GM12878 (cell line): ENCODE data around the gene SNTA1. TPM values are rescaled to one million over a fixed set of nuclear protein-coding genes. Genes with fewer than 3 reads are reported as not detected.

Source experiments
- ATAC-seq: fragments of 200-7000 bp; cut with Tn5 transposase; 3 replicates; pipeline ENCODE4 v1.9.1; 2020; ENCODE audit warnings: mild to moderate bottlenecking, moderate library complexity
- BruUV-seq: library from RNA; stranded (reverse); fragments of 400-500 nt; replicated peaks from 2 replicates; lab custom pipeline; 2021; lab: Mats Ljungman, UMichigan
- CTCF ChIA-PET: fragments of 300-600 bp; sonication (Branson Sonifier 250); formaldehyde crosslinking; extraction: SDS; loops from one replicate; lab custom pipeline; 2021; ENCODE audit warnings: inconsistent platforms; lab: Yijun Ruan, JAX
- POLR2A ChIA-PET: fragments of 350-600 bp; formaldehyde crosslinking; extraction: SDS; loops from one replicate; lab custom pipeline; 2021; ENCODE audit warnings: inconsistent platforms; lab: Charles Lee
- RAD21 ChIA-PET: fragments of 300-600 bp; sonication (Branson Sonifier 250); formaldehyde crosslinking; loops from one replicate; lab custom pipeline; 2023; ENCODE audit warnings: antibody characterized with exemption; ENCODE audit not compliant: unreplicated experiment; lab: Charles Lee
- SMC1A ChIA-PET: fragments of 300-600 bp; sonication (Branson Sonifier 250); formaldehyde crosslinking; loops from one replicate; lab custom pipeline; 2023; ENCODE audit not compliant: unreplicated experiment, uncharacterized antibody; lab: Charles Lee
- DNase-seq: peaks from one replicate; pipeline ENCODE4 v3.0.0-alpha.2; 2011; ENCODE audit warnings: low read depth, low spot score
- FAIRE-seq: peaks from 3 replicates; lab custom pipeline; 2011; peaks lifted over from hg19 to GRCh38; lab: Jason Lieb, UNC
- H2AFZ ChIP-seq: 2 replicates; pipeline ENCODE4 v1.6.0; 2011; ENCODE audit warnings: low read depth, low read length, control low read depth; ENCODE audit not compliant: control insufficient read depth
- H3K27ac ChIP-seq: 2 replicates; pipeline ENCODE4 v1.5.1; 2011; ENCODE audit warnings: control low read depth; ENCODE audit not compliant: control insufficient read depth, insufficient read depth
- H3K27me3 ChIP-seq, 2 experiments: replicated peaks in 1 of 2; 2 replicates each; pipeline versions ENCODE4 v1.6.0 to v1.6.1; 2011; ENCODE audit warnings: low read length in 1 of 2; ENCODE audit not compliant: control insufficient read depth in 2 of 2, insufficient read depth in 2 of 2
- H3K36me3 ChIP-seq, 2 experiments: 2 replicates each; pipeline ENCODE4 v1.5.1; 2011; ENCODE audit warnings: low read length in 1 of 2; ENCODE audit not compliant: control insufficient read depth in 2 of 2, insufficient read depth in 2 of 2
- H3K4me1 ChIP-seq: 2 replicates; pipeline ENCODE4 v1.6.1; 2011; ENCODE audit warnings: mild to moderate bottlenecking, low read length, moderate library complexity, mixed read lengths; ENCODE audit not compliant: control insufficient read depth, insufficient read depth
- H3K4me2 ChIP-seq: 2 replicates; pipeline ENCODE4 v1.6.0; 2011; ENCODE audit warnings: control low read depth; ENCODE audit not compliant: control insufficient read depth, insufficient read depth
- H3K4me3 ChIP-seq: fragments of 200-600 bp; sonication (generic); 2 replicates; pipeline ENCODE4 v1.5.1; 2016
- H3K79me2 ChIP-seq: 2 replicates; pipeline ENCODE4 v1.6.0; 2011; ENCODE audit warnings: low read length; ENCODE audit not compliant: control insufficient read depth, insufficient read depth
- H3K9ac ChIP-seq: 2 replicates; pipeline ENCODE4 v1.8.0; 2011; ENCODE audit warnings: low read length, control low read depth, mixed read lengths; ENCODE audit not compliant: control insufficient read depth, insufficient read depth
- H3K9me3 ChIP-seq: replicated peaks from 3 replicates; pipeline ENCODE4 v1.5.1; 2011; ENCODE audit warnings: mild to moderate bottlenecking, low read length; ENCODE audit not compliant: control insufficient read depth, insufficient read depth
- H4K20me1 ChIP-seq: 2 replicates; pipeline ENCODE4 v1.6.0; 2011; ENCODE audit not compliant: control insufficient read depth, insufficient read depth
- EGR1 ChIP-seq, 2 experiments: IDR thresholded peaks; 1 replicate in 1 of 2; 2 replicates in 1 of 2; pipeline ENCODE4 v1.6.1; 2011 to 2012; ENCODE audit warnings: low read depth in 2 of 2, low read length in 2 of 2, borderline replicate concordance in 1 of 2, mild to moderate bottlenecking in 1 of 2, moderate library complexity in 1 of 2
- KLF5 ChIP-seq: fragments of 450-650 bp; IDR thresholded peaks from 2 replicates; pipeline ENCODE4 v1.6.1; 2014; ENCODE audit warnings: mild to moderate bottlenecking; ENCODE audit not compliant: partially characterized antibody
- SRF ChIP-seq, 2 experiments: IDR thresholded peaks; 2 replicates each; pipeline ENCODE4 v1.6.1; 2011; ENCODE audit warnings: low read depth in 2 of 2, low read length in 2 of 2, mild to moderate bottlenecking in 1 of 2, moderate library complexity in 1 of 2
- YY1 ChIP-seq: IDR thresholded peaks from 2 replicates; pipeline ENCODE4 v1.6.1; 2011; ENCODE audit warnings: low read depth, mild to moderate bottlenecking, low read length
- ZBED1 ChIP-seq: IDR thresholded peaks from 2 replicates; pipeline ENCODE4 v1.6.1; 2016; ENCODE audit warnings: borderline replicate concordance
- ZNF384 ChIP-seq: IDR thresholded peaks from 2 replicates; pipeline ENCODE4 v1.6.1; 2012; ENCODE audit warnings: low read depth, mild to moderate bottlenecking, low read length, improper control_type of control experiment, borderline replicate concordance
- WGBS: methylation state at CpG from one replicate; pipeline ENCODE4 v1.1.6; 2016; ENCODE audit warnings: low lambda C conversion rate; ENCODE audit not compliant: insufficient replicate concordance, insufficient coverage; ENCODE audit errors: missing lambda C conversion rate; 5-methylcytosine and 5-hydroxymethylcytosine counted together
- in situ Hi-C: fragments of 300-500 bp; cut with MboI; formaldehyde crosslinking; loops from 9 replicates; pipeline ENCODE4 v1.14.3; 2018; ENCODE audit warnings: mixed read lengths
- intact Hi-C: fragments of 100-400 bp; cut with micrococcal nuclease; formaldehyde crosslinking; loops from one replicate; pipeline ENCODE4 v1.14.2; 2022; ENCODE audit not compliant: unreplicated experiment
- polyA plus RNA-seq, 11 experiments: library from polyadenylated mRNA; depleted of rRNA in 4 of 11; unstranded in 6 of 11; stranded (reverse) in 5 of 11; fragments of >200 nt; fragmentation: Nextera tagmentation in 4 of 11; fragmentation: Illumina TruSeq in 1 of 11; extraction: Ambion mirVana in 4 of 11; extraction: Trizol in 1 of 11; gene quantifications; 1 replicate in 1 of 11; 2 replicates in 10 of 11; pipeline versions ENCODE4 v1.2.1 to v1.2.3, GENCODE V29; 2011 to 2016; ENCODE audit warnings: inconsistent platforms in 2 of 11, missing spikeins in 2 of 11, low read depth in 1 of 11
- total RNA-seq, 4 experiments: library from RNA; depleted of rRNA in 3 of 4; stranded (reverse); fragments of >200 nt in 3 of 4; fragmentation: Illumina TruSeq in 1 of 4; extraction: Trizol in 1 of 4; gene quantifications; 2 replicates each; pipeline versions ENCODE4 v1.2.1 to v1.2.3, GENCODE V29; 2013 to 2021

The SNTA1 gene
- total and polyA plus RNA-seq, 10 of the 15 experiments (the other 5 are each of a cell fraction or from before 2014, with no cell fraction given), result 0.26 to 5.1 (median 1.8) TPM

DNA sequence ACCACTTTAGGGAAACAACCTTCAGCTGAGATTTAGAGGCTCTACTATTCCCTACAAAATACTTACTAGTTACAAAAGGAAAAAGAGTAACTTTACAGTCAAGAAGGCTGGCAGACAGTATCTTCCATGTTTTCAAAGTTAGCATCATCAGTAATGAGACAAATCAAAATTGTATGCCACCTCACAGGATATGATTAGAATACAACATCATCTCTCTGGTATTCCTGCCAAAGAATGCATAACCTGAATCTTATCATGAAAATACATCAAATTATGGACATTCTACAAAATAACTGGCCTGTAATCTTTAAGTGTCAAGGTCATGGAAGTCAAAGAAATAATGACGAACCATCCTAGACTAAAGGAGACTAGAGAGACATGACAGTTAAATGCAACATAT, 80.7 kb downstream of the SNTA1 start (continued):
- TF ChIP-seq EGR1 (IDR thresholded peaks at IDR 0.05; ENCODE audit: borderline replicate concordance in 1 of 2, low read depth in 2 of 2, low read length in 2 of 2), result no peak
- TF ChIP-seq, all 136 proteins: peak for 0

DNA sequence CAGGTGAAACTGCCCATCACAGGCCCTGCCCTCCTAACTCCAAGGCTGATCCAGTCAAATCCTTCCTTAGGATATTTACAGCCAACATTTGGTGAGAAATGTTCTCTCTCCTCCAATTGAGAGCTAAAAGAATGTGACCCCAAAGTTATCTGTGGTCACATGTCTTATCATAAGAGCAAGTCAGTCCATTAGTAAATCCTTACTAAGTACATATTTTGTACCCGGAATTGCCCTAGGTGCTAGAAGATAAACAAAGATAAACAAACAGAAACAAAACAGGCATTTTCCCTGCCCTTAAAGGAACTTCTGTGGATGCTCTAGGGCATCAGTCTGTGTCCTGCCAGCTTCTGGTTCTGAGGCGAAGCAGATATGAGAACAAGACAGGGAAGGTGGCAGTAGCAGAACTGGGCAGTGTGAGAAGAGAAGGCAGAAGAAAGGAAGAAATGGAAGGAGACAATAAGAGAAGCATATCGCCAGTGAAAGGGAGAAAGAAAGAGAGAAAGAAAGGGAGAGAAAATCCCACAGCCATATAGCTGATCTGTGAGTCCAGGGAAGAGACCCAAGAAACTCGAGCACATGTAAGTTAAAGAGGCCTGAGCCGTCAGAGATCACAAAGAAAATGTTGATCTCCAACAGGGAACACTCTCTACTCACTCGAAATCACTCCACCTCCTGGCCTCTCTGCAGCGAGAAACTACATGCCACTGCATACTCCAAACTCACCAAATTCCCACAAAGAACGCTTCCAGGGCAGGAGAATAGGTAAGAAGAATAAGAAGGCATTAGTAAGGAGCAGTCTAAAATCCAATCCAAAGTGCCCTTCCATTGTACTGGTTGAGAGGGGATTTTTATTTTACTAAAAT, 83.9 kb downstream of the SNTA1 start:
- FAIRE-seq (no peak), ATAC-seq (no peak), DNase-seq (no peak)
- BruUV-seq, result no TSS peak
- no peak overlapping the region for H3K4me3 ChIP-seq
- no peak overlapping the region for H3K9ac ChIP-seq
- POLR2A ChIA-PET, result no interaction called here
- CTCF ChIA-PET, result no interaction called here
- SMC1A ChIA-PET, result no interaction called here
- H3K79me2 ChIP-seq, result no peaks in the 10 kb centered on the region
- TF ChIP-seq ZNF384 (no peak), ZBED1 (no peak), SRF (IDR thresholded peaks at IDR 0.05; ENCODE audit: low read depth in 2 of 2, low read length in 2 of 2) (no peak), YY1 (no peak), KLF5 (no peak)
- no peaks in the 10 kb centered on the region for H3K4me1 ChIP-seq
- in situ Hi-C loops, result no loop called here
- H2AFZ ChIP-seq, result no peak overlapping the region
- WGBS, result 92% methylated on average over 8 of the region's 8 CpGs
- no peaks in the 10 kb centered on the region for H3K27me3 ChIP-seq
- intact Hi-C loops, result no loop called here
- H3K9me3 ChIP-seq, result no peaks in the 10 kb centered on the region
- RAD21 ChIA-PET, result no interaction called here
- H4K20me1 ChIP-seq, result no peaks in the 10 kb centered on the region
- no peak overlapping the region for H3K4me2 ChIP-seq
- no peak overlapping the region for H3K27ac ChIP-seq
- H3K36me3 ChIP-seq, result peaks cover 9 to 12% of the 10 kb centered on the region in 2 experiments; a peak in 2 of 4 replicates

Other genes starting within 250 kb of the SNTA1 start
Only the 7 nearest of the 9 such genes appear.
- gene BPIFA3, start 226.4 kb downstream of the SNTA1 start, total RNA-seq (2014; rRNA removed), result not detected in 2 replicates
- not detected in 2 replicates for gene BPIFA3, start 226.4 kb downstream of the SNTA1 start, total RNA-seq (2014; rRNA removed; fragmentation: Illumina TruSeq; extraction: Trizol)
- gene BPIFA3, start 226.4 kb downstream of the SNTA1 start, total RNA-seq (2021), result not detected in 2 replicates
- not detected in 2 replicates for gene BPIFA3, start 226.4 kb downstream of the SNTA1 start, polyA plus RNA-seq (2011; rRNA removed)
- gene BPIFA3, start 226.4 kb downstream of the SNTA1 start, polyA plus RNA-seq (2014; fragmentation: Illumina TruSeq; extraction: Trizol), result not detected in 2 replicates
- not detected for gene BPIFA3, start 226.4 kb downstream of the SNTA1 start, polyA plus RNA-seq (2014; fragmentation: Nextera tagmentation; extraction: Ambion mirVana)
- gene BPIFA3, start 226.4 kb downstream of the SNTA1 start, polyA plus RNA-seq (2014; rRNA removed), result not detected in 2 replicates
- not detected for gene BPIFA3, start 226.4 kb downstream of the SNTA1 start, polyA plus RNA-seq (2016; fragmentation: Nextera tagmentation; extraction: Ambion mirVana)
- gene BPIFA1, start 207.8 kb downstream of the SNTA1 start, total RNA-seq (2014; rRNA removed), result not detected in 2 replicates
- not detected in 2 replicates for gene BPIFA1, start 207.8 kb downstream of the SNTA1 start, total RNA-seq (2014; rRNA removed; fragmentation: Illumina TruSeq; extraction: Trizol)
- not detected in 2 replicates for gene BPIFA1, start 207.8 kb downstream of the SNTA1 start, total RNA-seq (2021)
- gene BPIFA1, start 207.8 kb downstream of the SNTA1 start, polyA plus RNA-seq (2011; rRNA removed), result not detected in 2 replicates
- not detected in 2 replicates for gene BPIFA1, start 207.8 kb downstream of the SNTA1 start, polyA plus RNA-seq (2014; fragmentation: Illumina TruSeq; extraction: Trizol)
- gene BPIFA1, start 207.8 kb downstream of the SNTA1 start, polyA plus RNA-seq (2014; fragmentation: Nextera tagmentation; extraction: Ambion mirVana), result not detected
- gene BPIFA1, start 207.8 kb downstream of the SNTA1 start, polyA plus RNA-seq (2014; rRNA removed), result not detected in 2 replicates
- gene BPIFA1, start 207.8 kb downstream of the SNTA1 start, polyA plus RNA-seq (2016; fragmentation: Nextera tagmentation; extraction: Ambion mirVana), result not detected
- gene BPIFB1, start 160.5 kb downstream of the SNTA1 start, total RNA-seq (2014; rRNA removed), result not detected in 2 replicates
- gene BPIFB1, start 160.5 kb downstream of the SNTA1 start, total RNA-seq (2014; rRNA removed; fragmentation: Illumina TruSeq; extraction: Trizol), result not detected in 2 replicates
- 0.13 TPM in 1 of 2 replicates, not detected in the other for gene BPIFB1, start 160.5 kb downstream of the SNTA1 start, total RNA-seq (2021)
- gene BPIFB1, start 160.5 kb downstream of the SNTA1 start, polyA plus RNA-seq (2011; rRNA removed), result not detected in 2 replicates
- not detected in 2 replicates for gene BPIFB1, start 160.5 kb downstream of the SNTA1 start, polyA plus RNA-seq (2014; fragmentation: Illumina TruSeq; extraction: Trizol)
- gene BPIFB1, start 160.5 kb downstream of the SNTA1 start, polyA plus RNA-seq (2014; fragmentation: Nextera tagmentation; extraction: Ambion mirVana), result not detected
- gene BPIFB1, start 160.5 kb downstream of the SNTA1 start, polyA plus RNA-seq (2014; rRNA removed), result not detected in 2 replicates
- gene BPIFB1, start 160.5 kb downstream of the SNTA1 start, polyA plus RNA-seq (2016; fragmentation: Nextera tagmentation; extraction: Ambion mirVana), result not detected
- gene CDK5RAP1, start 42.2 kb downstream of the SNTA1 start, total RNA-seq (2014; rRNA removed), result 29.3 and 36.0 TPM in 2 replicates
- 34.2 and 38.5 TPM in 2 replicates for gene CDK5RAP1, start 42.2 kb downstream of the SNTA1 start, total RNA-seq (2014; rRNA removed; fragmentation: Illumina TruSeq; extraction: Trizol)
- gene CDK5RAP1, start 42.2 kb downstream of the SNTA1 start, total RNA-seq (2021), result 35.2 and 38.2 TPM in 2 replicates
- 30.9 and 36.1 TPM in 2 replicates for gene CDK5RAP1, start 42.2 kb downstream of the SNTA1 start, polyA plus RNA-seq (2011; rRNA removed)
- gene CDK5RAP1, start 42.2 kb downstream of the SNTA1 start, polyA plus RNA-seq (2014; fragmentation: Illumina TruSeq; extraction: Trizol), result 39.1 and 48.6 TPM in 2 replicates
- gene CDK5RAP1, start 42.2 kb downstream of the SNTA1 start, polyA plus RNA-seq (2014; fragmentation: Nextera tagmentation; extraction: Ambion mirVana), result 10 to 100 TPM; 61.2 to 67.6 TPM
- gene CDK5RAP1, start 42.2 kb downstream of the SNTA1 start, polyA plus RNA-seq (2014; rRNA removed), result 30.4 and 31.2 TPM in 2 replicates
- 10 to 100 TPM; 53.2 to 55.0 TPM for gene CDK5RAP1, start 42.2 kb downstream of the SNTA1 start, polyA plus RNA-seq (2016; fragmentation: Nextera tagmentation; extraction: Ambion mirVana)
- 2.6 and 2.7 TPM in 2 replicates for gene CBFA2T2, start 46.3 kb upstream of the SNTA1 start, total RNA-seq (2014; rRNA removed)
- 3.0 and 3.6 TPM in 2 replicates for gene CBFA2T2, start 46.3 kb upstream of the SNTA1 start, total RNA-seq (2014; rRNA removed; fragmentation: Illumina TruSeq; extraction: Trizol)
- gene CBFA2T2, start 46.3 kb upstream of the SNTA1 start, total RNA-seq (2021), result 5.7 and 6.2 TPM in 2 replicates
- 6.9 and 8.2 TPM in 2 replicates for gene CBFA2T2, start 46.3 kb upstream of the SNTA1 start, polyA plus RNA-seq (2011; rRNA removed)
- 4.3 and 5.2 TPM in 2 replicates for gene CBFA2T2, start 46.3 kb upstream of the SNTA1 start, polyA plus RNA-seq (2014; fragmentation: Illumina TruSeq; extraction: Trizol)
- under 1 TPM; 0.61 to 0.62 TPM for gene CBFA2T2, start 46.3 kb upstream of the SNTA1 start, polyA plus RNA-seq (2014; fragmentation: Nextera tagmentation; extraction: Ambion mirVana)
- gene CBFA2T2, start 46.3 kb upstream of the SNTA1 start, polyA plus RNA-seq (2014; rRNA removed), result 6.2 and 7.0 TPM in 2 replicates
- 1 to 10 TPM; 7.1 to 8.6 TPM for gene CBFA2T2, start 46.3 kb upstream of the SNTA1 start, polyA plus RNA-seq (2016; fragmentation: Nextera tagmentation; extraction: Ambion mirVana)
- gene C20orf144, start 218.6 kb upstream of the SNTA1 start, total RNA-seq (2014; rRNA removed), result 0.27 TPM in 1 of 2 replicates, not detected in the other
- gene C20orf144, start 218.6 kb upstream of the SNTA1 start, total RNA-seq (2014; rRNA removed; fragmentation: Illumina TruSeq; extraction: Trizol), result 0.05 and 0.13 TPM in 2 replicates
- 0.11 and 0.23 TPM in 2 replicates for gene C20orf144, start 218.6 kb upstream of the SNTA1 start, total RNA-seq (2021)
- 0.07 and 0.12 TPM in 2 replicates for gene C20orf144, start 218.6 kb upstream of the SNTA1 start, polyA plus RNA-seq (2011; rRNA removed)
- 0.17 and 0.24 TPM in 2 replicates for gene C20orf144, start 218.6 kb upstream of the SNTA1 start, polyA plus RNA-seq (2014; fragmentation: Illumina TruSeq; extraction: Trizol)
- gene C20orf144, start 218.6 kb upstream of the SNTA1 start, polyA plus RNA-seq (2014; fragmentation: Nextera tagmentation; extraction: Ambion mirVana), result under 1 TPM in 1 of 2 experiments, not detected in 1; 0.04 TPM
- 0.27 and 0.61 TPM in 2 replicates for gene C20orf144, start 218.6 kb upstream of the SNTA1 start, polyA plus RNA-seq (2014; rRNA removed)
- under 1 TPM; 0.32 to 0.62 TPM for gene C20orf144, start 218.6 kb upstream of the SNTA1 start, polyA plus RNA-seq (2016; fragmentation: Nextera tagmentation; extraction: Ambion mirVana)
- gene ACTL10, start 223.2 kb upstream of the SNTA1 start, total RNA-seq (2014; rRNA removed), result 4.3 and 5.0 TPM in 2 replicates
- 0.28 and 0.49 TPM in 2 replicates for gene ACTL10, start 223.2 kb upstream of the SNTA1 start, total RNA-seq (2014; rRNA removed; fragmentation: Illumina TruSeq; extraction: Trizol)
- 3.6 and 3.7 TPM in 2 replicates for gene ACTL10, start 223.2 kb upstream of the SNTA1 start, total RNA-seq (2021)
- 0.04 and 0.12 TPM in 2 replicates for gene ACTL10, start 223.2 kb upstream of the SNTA1 start, polyA plus RNA-seq (2011; rRNA removed)
- 0.21 TPM in 1 of 2 replicates, not detected in the other for gene ACTL10, start 223.2 kb upstream of the SNTA1 start, polyA plus RNA-seq (2014; fragmentation: Illumina TruSeq; extraction: Trizol)
- gene ACTL10, start 223.2 kb upstream of the SNTA1 start, polyA plus RNA-seq (2014; fragmentation: Nextera tagmentation; extraction: Ambion mirVana), result under 1 TPM; 0.16 to 0.46 TPM
- gene ACTL10, start 223.2 kb upstream of the SNTA1 start, polyA plus RNA-seq (2014; rRNA removed), result 1.3 and 2.4 TPM in 2 replicates
- gene ACTL10, start 223.2 kb upstream of the SNTA1 start, polyA plus RNA-seq (2016; fragmentation: Nextera tagmentation; extraction: Ambion mirVana), result 1 to 10 TPM; 3.6 to 4.7 TPM